ENCODE measurements around the gene KLF6. TPM values are rescaled to one million over a fixed set of nuclear protein-coding genes. Genes with fewer than 3 reads are reported as not detected.

KLF6 gene
- total and polyA plus RNA-seq, 9 of the 15 experiments (the other 6 are each of a cell fraction or from before 2014, with no cell fraction given), result 3.2 to 23.9 (median 8.0) TPM

- TF ChIP-seq ZBTB2 (IDR thresholded peaks at IDR 0.05) (no peak), PATZ1 (CRISPR knock-in tag; IDR thresholded peaks at IDR 0.05; ENCODE audit: borderline replicate concordance) (no peak), THAP12 (CRISPR knock-in tag; IDR thresholded peaks at IDR 0.05) (0 out of 2 replicates have a peak, but pooled peaks have one; percentile 44), CEBPG (CRISPR knock-in tag; IDR thresholded peaks at IDR 0.05) (peak; percentile 49; the same call in 1 of the 2 replicates), CEBPG (tag; conservative IDR thresholded peaks at IDR 0.05 in 1 of 2, IDR thresholded peaks at IDR 0.05 in 1 of 2) (no peak), ZNF511 (CRISPR knock-in tag; IDR thresholded peaks at IDR 0.05) (peak; percentile 87), MED1 (CRISPR knock-in tag; IDR thresholded peaks at IDR 0.05; ENCODE audit: borderline replicate concordance) (no peak), MNT (conservative IDR thresholded peaks at IDR 0.05) (peak; percentile 51 to 73; a peak in 1 of 4 replicates), BRD9 (IDR thresholded peaks at IDR 0.05; ENCODE audit: low read depth, partially characterized antibody) (peak; percentile 22), EGR1 (conservative IDR thresholded peaks at IDR 0.05) (peak; percentile 82), ZBTB9 (CRISPR knock-in tag; IDR thresholded peaks at IDR 0.05) (peak; percentile 51; the same call in 1 of the 2 replicates), TEAD2 (tag; IDR thresholded peaks at IDR 0.05) (no peak), THRA (IDR thresholded peaks at IDR 0.05) (no peak), DNMT1 (IDR thresholded peaks at IDR 0.05) (0 out of 2 replicates have a peak, but pooled peaks have one; percentile 55)
Measured at GRCh38 chr10:3784510-3785250, at the start of gene KLF6 (continued).

Measured in K562 (cell line).